22Rv1 (cell line): ENCODE results near the gene CARD10.
A peak's percentile ranks its signal among the peaks of the same experiment; 100 is the strongest.

Experiments
- H3K27ac ChIP-seq: fragments of 450-650 bp; 2 replicates; pipeline ENCODE4 v1.5.1; 2017
- CTCF ChIP-seq: fragments of 450-650 bp; IDR thresholded peaks from 2 replicates; pipeline ENCODE4 v1.5.1; 2017; ENCODE audit warnings: mild to moderate bottlenecking
- ZFX ChIP-seq: fragments of 450-650 bp; IDR thresholded peaks from 2 replicates; pipeline ENCODE4 v1.6.1; 2017; ENCODE audit warnings: antibody characterized with exemption, borderline replicate concordance

Gene CARD10

DNA sequence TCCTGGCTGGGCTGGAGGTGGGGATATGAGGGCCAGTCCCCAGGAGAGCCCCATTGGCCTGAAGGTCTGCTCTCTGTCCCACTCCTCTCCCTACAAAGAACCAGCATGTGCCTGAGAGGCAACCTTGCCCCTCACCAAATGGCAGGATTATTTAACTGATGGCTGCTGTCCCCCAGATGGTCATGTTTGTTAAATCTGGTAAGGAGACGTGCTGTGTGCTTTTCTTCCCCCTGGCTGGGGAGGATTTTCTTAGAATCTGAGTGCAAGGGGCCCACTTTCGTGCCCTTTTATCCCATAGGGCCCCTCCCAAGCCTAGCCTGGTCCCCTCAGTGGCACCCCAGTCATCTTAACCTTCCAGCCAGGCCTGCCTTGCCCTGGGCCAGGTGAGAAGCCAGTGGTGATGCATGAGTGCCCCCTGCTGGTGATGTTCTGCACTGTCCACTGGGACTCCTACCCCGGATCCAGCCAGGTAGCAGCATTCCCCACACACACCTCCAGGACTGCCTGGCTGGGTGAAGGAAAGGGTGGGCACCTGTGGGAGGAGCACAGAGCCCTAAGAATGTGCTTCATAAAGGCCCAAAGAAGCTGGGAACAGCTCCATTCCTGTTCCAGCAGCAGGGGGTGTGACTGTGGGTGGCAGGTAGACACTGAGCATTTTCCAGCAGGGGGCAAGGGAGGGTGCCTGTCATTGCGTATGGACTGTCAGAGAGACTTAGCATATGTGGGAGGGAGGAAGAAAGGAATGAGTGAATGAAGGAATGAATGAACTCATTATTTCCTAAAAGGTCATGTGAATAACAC is 61.9 kb downstream of the CARD10 start:
- no peak overlapping the region for H3K27ac ChIP-seq
- peak; percentile 94 for TF ChIP-seq CTCF
- no peak for TF ChIP-seq ZFX

DNA sequence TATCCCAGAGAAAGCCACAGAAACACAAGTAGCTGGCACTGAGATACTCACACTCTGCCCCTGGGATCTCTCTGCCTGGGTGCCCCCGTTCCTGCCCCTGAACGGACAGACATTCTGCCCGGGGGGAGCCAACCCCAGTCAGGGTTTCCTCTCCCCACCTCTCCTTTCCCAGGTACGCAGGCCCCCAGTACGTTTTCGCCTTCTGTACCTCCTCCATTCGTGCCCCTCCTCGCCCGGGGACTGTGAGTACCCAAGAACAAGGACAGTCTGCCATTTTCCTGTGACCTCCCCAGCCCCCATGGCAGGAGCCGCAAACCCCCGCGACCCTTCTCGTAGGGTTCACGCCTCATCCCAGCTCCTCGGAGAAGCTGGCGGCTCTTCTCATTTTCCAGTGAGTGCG is 62.9 kb downstream of the CARD10 start:
- no peak for TF ChIP-seq CTCF
- TF ChIP-seq ZFX, result no peak
- H3K27ac ChIP-seq, result no peak overlapping the region

DNA sequence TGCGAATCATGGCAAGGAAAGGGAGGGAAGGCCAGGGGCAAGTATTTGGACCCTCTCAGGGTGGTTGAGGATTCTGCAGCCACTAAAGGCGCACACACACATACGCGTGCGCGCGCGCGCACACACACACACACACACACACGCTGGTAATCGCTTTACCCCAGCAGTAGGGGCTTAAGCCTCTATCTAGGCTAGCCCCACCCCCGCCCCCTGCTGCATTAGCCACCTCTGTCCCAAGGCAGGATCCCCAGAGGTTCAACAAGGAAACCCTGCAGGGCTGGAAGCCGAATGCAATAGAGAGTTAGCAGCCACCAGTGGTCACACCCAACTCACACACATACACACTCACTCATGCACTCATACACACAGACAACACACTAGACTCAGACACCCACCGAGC is 63.3 kb downstream of the CARD10 start:
- TF ChIP-seq CTCF (no peak), ZFX (no peak)
- no peak overlapping the region for H3K27ac ChIP-seq

DNA sequence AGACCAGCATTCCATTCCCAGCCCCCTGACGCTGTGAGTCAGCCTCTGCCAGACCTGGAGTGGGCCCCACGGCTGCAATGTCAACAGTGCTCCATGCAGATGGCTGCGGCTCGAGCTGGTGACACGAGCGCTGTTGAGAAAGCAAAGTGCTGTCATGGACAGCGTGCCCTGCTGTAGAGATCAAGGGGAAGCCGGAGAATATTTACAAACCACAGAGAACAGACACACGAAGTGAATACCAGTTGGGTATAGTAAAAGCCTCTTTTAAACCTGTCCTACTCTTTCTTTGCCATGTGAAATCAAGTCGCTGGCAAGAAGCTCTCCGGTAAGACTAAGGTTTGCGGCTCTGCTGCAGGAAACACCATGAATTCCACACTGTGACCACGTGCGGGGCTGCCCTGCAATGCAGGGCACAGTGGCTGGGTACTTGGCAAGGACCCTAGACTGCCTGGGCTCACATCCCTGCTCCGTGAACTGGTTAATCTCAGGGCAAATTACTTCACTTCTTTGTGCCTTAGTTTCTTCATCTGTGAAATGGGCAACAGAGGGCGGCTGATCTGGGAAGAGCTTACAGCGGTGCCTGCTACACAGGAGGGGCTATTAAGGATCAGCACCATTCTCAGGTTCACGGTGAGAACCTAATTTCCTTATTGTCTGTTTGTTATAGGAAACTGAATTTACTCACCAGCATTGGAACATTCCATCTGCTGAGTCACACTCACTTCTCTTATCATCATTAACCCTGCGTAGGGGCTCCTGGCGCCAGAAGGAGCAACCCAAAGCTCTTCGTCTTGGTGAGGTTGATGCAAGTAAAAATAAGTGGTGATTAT is 64.1 kb downstream of the CARD10 start:
- H3K27ac ChIP-seq, result no peak overlapping the region

GRCh38 chr22:37453696-37454095 is 65.5 kb downstream of the CARD10 start:
- TF ChIP-seq ZFX (no peak), CTCF (no peak)
- H3K27ac ChIP-seq, result no peak overlapping the region

More for the DNA sequence above, 64.1 kb downstream of the CARD10 start:
- TF ChIP-seq ZFX (no peak), CTCF (no peak)

DNA sequence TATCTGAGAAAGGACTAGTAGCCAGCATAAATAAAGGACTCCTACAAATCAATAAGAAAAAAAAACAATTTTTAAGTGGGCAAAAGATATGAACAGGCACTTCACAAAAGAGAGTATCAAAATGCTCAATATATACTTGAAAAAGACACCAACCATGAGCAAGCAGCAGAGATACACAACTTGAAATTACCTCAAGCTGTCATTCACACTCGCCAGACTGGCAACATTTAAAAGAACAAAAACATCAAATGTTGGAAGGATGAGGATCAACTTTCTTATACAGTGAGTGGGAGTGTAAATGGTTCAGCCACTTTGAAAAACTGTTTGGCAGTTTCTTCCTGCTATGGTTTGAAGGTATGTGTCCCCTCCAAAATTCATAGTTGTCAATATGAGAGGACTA is 68.0 kb downstream of the CARD10 start:
- no peak overlapping the region for H3K27ac ChIP-seq
- no peak for TF ChIP-seq CTCF
- no peak for TF ChIP-seq ZFX
